Memory B cell (primary cell): ENCODE measurements around the gene CENPE.
"Not testable (repeated sequence)": the region's sequence is repeated elsewhere in the genome, so short reads cannot be mapped to it uniquely, and the experiment has no call there.

Experiments used
- ATAC-seq: fragments of 150-1000 bp; cut with Tn5 transposase; 2 replicates; pipeline ENCODE4 v1.10.0; 2021; ENCODE audit warnings: low read depth, mild to moderate bottlenecking, moderate library complexity
- DNase-seq, 2 donors: peaks; one replicate each; pipeline ENCODE4 v3.0.0; 2022; ENCODE audit warnings: low spot score in 2 of 2
- H3K27ac Mint-ChIP-seq: one replicate; pipeline ENCODE4 v1.8.0; 2022; ENCODE audit warnings: mild to moderate bottlenecking, moderate library complexity, mixed read lengths
- H3K27me3 Mint-ChIP-seq: one replicate; pipeline ENCODE4 v1.8.0; 2022; ENCODE audit warnings: mixed read lengths
- H3K36me3 Mint-ChIP-seq: one replicate; pipeline ENCODE4 v1.8.0; 2022; ENCODE audit warnings: mild to moderate bottlenecking, mixed read lengths
- H3K4me1 Mint-ChIP-seq: one replicate; pipeline ENCODE4 v1.8.0; 2022; ENCODE audit warnings: mixed read lengths
- H3K4me3 Mint-ChIP-seq: one replicate; pipeline ENCODE4 v1.8.0; 2022; ENCODE audit warnings: mild to moderate bottlenecking, moderate library complexity, mixed read lengths
- H3K9me3 Mint-ChIP-seq: one replicate; pipeline ENCODE4 v1.8.0; 2022; ENCODE audit warnings: mixed read lengths

CENPE gene

GRCh38 chr4:103198111-103198765 is at the start of gene CENPE:
TSS of gene CENPE (minus strand) at chr4:103198343. CDS start at chr4:103198319, 24 bp downstream.
- no peaks in the 10 kb centered on the region for H3K9me3 Mint-ChIP-seq
- peaks cover 11% of the 10 kb centered on the region for H3K27me3 Mint-ChIP-seq
- peaks cover 9% of the 10 kb centered on the region for H3K4me1 Mint-ChIP-seq
- DNase-seq: peak; percentile 83 to 90
- peak within 1 kb of the TSS; percentile 96 for H3K27ac Mint-ChIP-seq
- ATAC-seq: peak; percentile 89
- peak within 1 kb of the TSS; percentile 93 for H3K4me3 Mint-ChIP-seq
- H3K36me3 Mint-ChIP-seq: no peaks in the 10 kb centered on the region

- Mint-ChIP-seq H3K36me3 (no peaks in the 10 kb centered on the region), H3K27me3 (peaks cover 7% of the 10 kb centered on the region), H3K4me1 (no peaks in the 10 kb centered on the region), H3K4me3 (no peak overlapping the region), H3K9me3 (peaks cover 12% of the 10 kb centered on the region), H3K27ac (no peak overlapping the region)
- ATAC-seq: no peak
- DNase-seq: no peak
Observed at GRCh38 chr4:103244251-103244650, 46.1 kb upstream of the CENPE start.

GRCh38 chr4:103230938-103231337 is 32.8 kb upstream of the CENPE start:
- H3K9me3 Mint-ChIP-seq, DNase-seq, H3K36me3 Mint-ChIP-seq, H3K27ac Mint-ChIP-seq, H3K4me3 Mint-ChIP-seq, ATAC-seq, H3K27me3 Mint-ChIP-seq, H3K4me1 Mint-ChIP-seq: not testable (repeated sequence)

GRCh38 chr4:103223556-103223955 is 25.4 kb upstream of the CENPE start:
- not testable (repeated sequence) for H3K27me3 Mint-ChIP-seq, DNase-seq, ATAC-seq, H3K4me1 Mint-ChIP-seq, H3K9me3 Mint-ChIP-seq, H3K27ac Mint-ChIP-seq, H3K4me3 Mint-ChIP-seq, H3K36me3 Mint-ChIP-seq

- Mint-ChIP-seq H3K27me3 (peaks cover 6% of the 10 kb centered on the region), H3K4me1 (no peaks in the 10 kb centered on the region), H3K36me3 (no peaks in the 10 kb centered on the region), H3K4me3 (no peak overlapping the region), H3K27ac (no peak overlapping the region), H3K9me3 (no peaks in the 10 kb centered on the region)
- DNase-seq: no peak
- ATAC-seq: no peak
Observed at GRCh38 chr4:103207673-103208072, 9.5 kb upstream of the CENPE start.

GRCh38 chr4:103204111-103204510 is 6.0 kb upstream of the CENPE start:
- H3K27me3 Mint-ChIP-seq: peaks cover 12% of the 10 kb centered on the region
- ATAC-seq (no peak), DNase-seq (no peak)
- no peaks in the 10 kb centered on the region for H3K4me1 Mint-ChIP-seq
- H3K9me3 Mint-ChIP-seq: no peaks in the 10 kb centered on the region
- H3K36me3 Mint-ChIP-seq: no peaks in the 10 kb centered on the region
- H3K4me3 Mint-ChIP-seq: no peak overlapping the region
- no peak overlapping the region for H3K27ac Mint-ChIP-seq

GRCh38 chr4:103201724-103202123 is 3.6 kb upstream of the CENPE start:
- Mint-ChIP-seq H3K4me1 (peaks cover 9% of the 10 kb centered on the region), H3K36me3 (no peaks in the 10 kb centered on the region)
- no peak for DNase-seq

GRCh38 chr4:103201253-103201652 is 3.1 kb upstream of the CENPE start:
- Mint-ChIP-seq H3K36me3 (no peaks in the 10 kb centered on the region), H3K4me3 (no peak overlapping the region), H3K4me1 (peaks cover 9% of the 10 kb centered on the region), H3K9me3 (no peaks in the 10 kb centered on the region), H3K27ac (no peak overlapping the region), H3K27me3 (peaks cover 12% of the 10 kb centered on the region)
- DNase-seq: no peak
- no peak for ATAC-seq

More at GRCh38 chr4:103201724-103202123, 3.6 kb upstream of the CENPE start:
- H3K27me3 Mint-ChIP-seq: peaks cover 12% of the 10 kb centered on the region
- no peak overlapping the region for H3K27ac Mint-ChIP-seq
- no peak overlapping the region for H3K4me3 Mint-ChIP-seq
- ATAC-seq: no peak
- no peaks in the 10 kb centered on the region for H3K9me3 Mint-ChIP-seq

GRCh38 chr4:103199009-103199408 is 866 bp upstream of the CENPE start:
- peak overlapping the region; percentile 93 for H3K4me3 Mint-ChIP-seq
- H3K27ac Mint-ChIP-seq: peak overlapping the region; percentile 96
- ATAC-seq (no peak), DNase-seq (no peak)
- no peaks in the 10 kb centered on the region for H3K36me3 Mint-ChIP-seq
- H3K4me1 Mint-ChIP-seq: peaks cover 9% of the 10 kb centered on the region
- H3K9me3 Mint-ChIP-seq: no peaks in the 10 kb centered on the region
- H3K27me3 Mint-ChIP-seq: peaks cover 12% of the 10 kb centered on the region

- peaks cover 9% of the 10 kb centered on the region for H3K27me3 Mint-ChIP-seq
- peaks cover 9% of the 10 kb centered on the region for H3K4me1 Mint-ChIP-seq
- no peaks in the 10 kb centered on the region for H3K9me3 Mint-ChIP-seq
- peak overlapping the region; percentile 93 for H3K4me3 Mint-ChIP-seq
- no peak for DNase-seq
- peak overlapping the region; percentile 96 for H3K27ac Mint-ChIP-seq
- peak; percentile 25 for ATAC-seq
- no peaks in the 10 kb centered on the region for H3K36me3 Mint-ChIP-seq
Observed at GRCh38 chr4:103197765-103198110, 405 bp downstream of the CENPE start.

GRCh38 chr4:103193457-103193856 is 4.7 kb downstream of the CENPE start:
- H3K9me3 Mint-ChIP-seq: no peaks in the 10 kb centered on the region
- H3K4me1 Mint-ChIP-seq: peaks cover 9% of the 10 kb centered on the region
- no peak overlapping the region for H3K27ac Mint-ChIP-seq
- DNase-seq (no peak), ATAC-seq (no peak)
- H3K27me3 Mint-ChIP-seq: no peaks in the 10 kb centered on the region
- no peaks in the 10 kb centered on the region for H3K36me3 Mint-ChIP-seq
- H3K4me3 Mint-ChIP-seq: no peak overlapping the region

GRCh38 chr4:103171006-103171405 is 27.1 kb downstream of the CENPE start:
- no peak for DNase-seq
- peaks cover 8% of the 10 kb centered on the region for H3K36me3 Mint-ChIP-seq

GRCh38 chr4:103169750-103170149 is 28.4 kb downstream of the CENPE start:
- not testable (repeated sequence) for H3K4me3 Mint-ChIP-seq, H3K27ac Mint-ChIP-seq, H3K9me3 Mint-ChIP-seq, ATAC-seq, H3K36me3 Mint-ChIP-seq, DNase-seq, H3K4me1 Mint-ChIP-seq, H3K27me3 Mint-ChIP-seq

More at GRCh38 chr4:103171006-103171405, 27.1 kb downstream of the CENPE start:
- peaks cover 10% of the 10 kb centered on the region for H3K9me3 Mint-ChIP-seq
- no peak for ATAC-seq
- H3K4me3 Mint-ChIP-seq: no peak overlapping the region
- no peaks in the 10 kb centered on the region for H3K27me3 Mint-ChIP-seq
- no peaks in the 10 kb centered on the region for H3K4me1 Mint-ChIP-seq
- no peak overlapping the region for H3K27ac Mint-ChIP-seq

- no peaks in the 10 kb centered on the region for H3K27me3 Mint-ChIP-seq
- H3K4me3 Mint-ChIP-seq: no peak overlapping the region
- no peaks in the 10 kb centered on the region for H3K4me1 Mint-ChIP-seq
- peaks cover 8% of the 10 kb centered on the region for H3K36me3 Mint-ChIP-seq
- peaks cover 10% of the 10 kb centered on the region for H3K9me3 Mint-ChIP-seq
- H3K27ac Mint-ChIP-seq: no peak overlapping the region
- DNase-seq (no peak), ATAC-seq (no peak)
Observed at GRCh38 chr4:103168993-103169392, 29.1 kb downstream of the CENPE start.

GRCh38 chr4:103162176-103162575 is 36.0 kb downstream of the CENPE start:
- H3K36me3 Mint-ChIP-seq: no peaks in the 10 kb centered on the region
- H3K27me3 Mint-ChIP-seq: no peaks in the 10 kb centered on the region
- H3K4me1 Mint-ChIP-seq: no peaks in the 10 kb centered on the region
- no peak for ATAC-seq
- no peak overlapping the region for H3K4me3 Mint-ChIP-seq
- no peak for DNase-seq
- no peaks in the 10 kb centered on the region for H3K9me3 Mint-ChIP-seq
- no peak overlapping the region for H3K27ac Mint-ChIP-seq
